Fibroblast of skin of back (primary cell): ENCODE measurements around the gene SPRR3. TPM values are rescaled to one million over a fixed set of nuclear protein-coding genes. Genes with fewer than 3 reads are reported as not detected.

Source experiments
- DNase-seq: peaks from one replicate; pipeline ENCODE4 v3.0.0-alpha.2; 2013
- polyA plus RNA-seq, 2 experiments: library from polyadenylated mRNA; unstranded; fragments of 120-200 nt; gene quantifications; one replicate each; pipeline ENCODE4 v1.2.1, GENCODE V29; 2013; ENCODE audit not compliant: insufficient read length in 2 of 2

SPRR3 gene
- not detected for polyA plus RNA-seq (2013, experiment 1 of 2; ENCODE audit: insufficient read length)
- polyA plus RNA-seq (2013, experiment 2 of 2; ENCODE audit: insufficient read length): not detected

GRCh38 chr1:153001382-153001781 lies at the start of gene SPRR3:
Gene SPRR3 (plus strand): TSS chr1:153001749. CDS start chr1:153003021, 1,272 bp downstream.
- no peak for DNase-seq

- no peak for DNase-seq
These were observed 47.8 kb upstream of the SPRR3 start for GRCh38 chr1:152953761-152954160.

- DNase-seq: no peak
These were observed 47.1 kb upstream of the SPRR3 start for GRCh38 chr1:152954436-152954835.

DNA sequence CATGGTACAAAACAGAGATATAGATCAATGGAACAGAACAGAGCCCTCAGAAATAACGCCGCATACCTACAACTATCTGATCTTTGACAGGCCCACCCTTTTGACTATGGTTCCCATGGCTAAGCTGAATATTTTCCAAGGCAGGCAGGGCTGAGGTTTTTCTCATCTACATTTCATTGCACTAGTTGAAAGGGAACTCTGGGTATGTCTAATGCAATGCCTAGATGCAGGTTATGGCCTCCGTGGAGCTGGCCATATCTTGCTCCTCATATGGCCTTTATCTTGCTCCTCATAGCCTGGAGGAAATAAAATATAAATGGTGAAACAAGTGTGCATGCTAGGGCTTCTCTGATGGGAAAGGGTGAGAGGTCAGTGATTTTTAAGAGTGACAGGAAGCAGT lies 44.0 kb upstream of the SPRR3 start:
- no peak for DNase-seq

DNA sequence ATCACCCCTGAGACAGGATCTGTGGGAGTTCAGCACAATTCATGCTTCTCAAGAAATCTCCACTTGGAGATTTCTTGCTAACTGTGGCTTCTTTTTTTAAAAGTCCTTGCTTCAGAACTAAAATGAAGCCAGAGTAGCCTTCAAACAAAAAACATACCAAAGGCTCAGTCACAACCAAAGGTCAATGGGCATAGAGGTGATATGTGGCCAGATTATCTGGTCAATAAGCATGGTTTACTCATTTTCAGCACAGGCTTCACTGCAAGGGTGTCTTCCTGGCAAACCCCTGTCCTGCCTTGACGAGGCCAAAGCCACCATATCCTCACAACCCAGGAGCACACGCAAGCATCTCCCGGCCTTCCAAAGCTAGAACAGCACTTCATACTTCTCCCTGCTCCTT lies 42.3 kb upstream of the SPRR3 start:
- no peak for DNase-seq

DNA sequence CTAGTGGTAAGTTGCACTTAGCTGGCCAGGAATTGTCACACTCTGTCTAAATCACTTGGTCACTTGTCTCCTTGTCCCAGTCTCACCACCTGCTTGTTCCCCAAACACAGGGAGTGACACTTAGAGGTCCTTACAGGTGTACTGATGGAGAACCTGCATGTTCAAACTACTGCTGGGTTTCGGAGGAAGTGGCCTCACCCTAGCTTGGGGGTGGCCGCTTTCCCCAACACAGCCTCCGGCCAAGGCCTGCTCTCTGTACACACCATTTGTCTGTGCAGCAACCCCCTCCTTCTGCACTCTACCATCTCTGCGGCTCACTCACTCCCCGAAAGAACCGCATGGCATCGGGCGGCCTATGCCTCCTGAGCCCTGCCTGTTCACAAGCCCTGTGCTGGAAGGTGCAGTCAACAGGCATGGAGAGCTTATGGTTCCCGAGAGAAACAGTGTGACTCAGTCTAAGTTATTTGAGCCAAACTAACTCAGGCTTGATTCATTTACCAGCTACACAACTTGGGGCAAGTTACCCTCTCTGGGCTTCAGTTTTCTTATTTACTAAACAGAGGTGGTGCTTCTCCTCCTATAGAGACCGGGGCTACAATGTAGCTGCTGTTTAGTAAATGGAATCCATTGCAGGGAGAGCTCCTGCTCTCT lies 41.6 kb upstream of the SPRR3 start:
- no peak for DNase-seq

- DNase-seq: no peak
These were observed 41.0 kb upstream of the SPRR3 start for GRCh38 chr1:152960452-152961044.

DNA sequence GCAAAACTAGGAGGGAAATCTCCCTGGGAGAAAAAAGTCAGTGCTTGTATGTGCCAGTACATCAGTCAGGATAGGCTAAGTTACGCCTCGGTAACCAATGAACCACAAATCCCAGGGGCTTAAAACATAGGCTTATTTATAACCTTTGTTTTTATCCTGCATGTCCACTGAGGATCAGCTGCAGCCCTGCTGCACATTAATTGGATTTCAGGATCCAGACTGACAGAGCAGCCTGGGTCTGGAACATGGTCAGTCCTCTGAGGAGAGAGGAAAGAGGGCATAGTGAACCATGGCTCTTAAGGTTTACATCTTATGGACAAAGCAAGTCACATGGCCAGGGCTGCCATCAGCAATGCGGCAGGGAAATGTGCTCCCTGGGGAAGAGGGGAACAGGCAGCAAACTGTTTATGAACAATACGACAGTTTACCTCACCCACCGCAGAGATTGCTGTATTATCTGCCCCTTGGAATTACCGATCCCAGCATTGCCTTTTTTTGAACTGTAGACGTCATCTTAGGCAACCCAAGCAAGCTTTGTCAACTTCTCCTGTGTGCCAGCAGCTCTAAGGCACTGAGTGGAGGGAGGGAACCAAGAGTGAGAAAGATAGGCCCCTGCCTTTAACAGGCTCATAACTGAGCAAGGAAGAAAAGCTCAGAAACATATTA lies 40.2 kb upstream of the SPRR3 start:
- no peak for DNase-seq

DNA sequence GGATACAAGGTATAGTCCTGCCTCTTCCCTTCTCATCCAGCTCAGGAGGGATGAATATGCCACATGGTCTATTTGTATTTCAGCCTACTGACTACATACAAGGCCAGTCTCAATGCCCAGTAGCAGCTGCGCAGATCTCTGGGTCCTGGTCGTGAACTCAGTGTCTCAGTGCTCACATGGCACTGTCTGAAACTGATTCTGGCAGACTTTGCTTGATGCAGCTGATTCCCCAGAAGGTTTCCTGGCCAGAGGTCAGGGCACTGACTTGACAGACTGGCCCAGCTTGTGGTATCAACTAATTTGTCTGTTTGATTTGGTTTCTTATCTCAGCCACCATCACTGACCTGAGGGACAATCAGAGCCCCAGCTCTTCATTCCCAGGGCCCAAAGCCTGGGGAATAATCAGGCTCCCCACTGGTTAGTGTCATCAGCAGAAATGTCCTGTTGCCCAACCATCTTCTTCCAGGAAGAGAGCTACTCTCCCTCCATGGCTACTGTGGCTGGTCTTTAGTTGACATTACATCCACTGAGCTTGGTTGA lies 38.6 kb upstream of the SPRR3 start:
- DNase-seq: no peak

DNA sequence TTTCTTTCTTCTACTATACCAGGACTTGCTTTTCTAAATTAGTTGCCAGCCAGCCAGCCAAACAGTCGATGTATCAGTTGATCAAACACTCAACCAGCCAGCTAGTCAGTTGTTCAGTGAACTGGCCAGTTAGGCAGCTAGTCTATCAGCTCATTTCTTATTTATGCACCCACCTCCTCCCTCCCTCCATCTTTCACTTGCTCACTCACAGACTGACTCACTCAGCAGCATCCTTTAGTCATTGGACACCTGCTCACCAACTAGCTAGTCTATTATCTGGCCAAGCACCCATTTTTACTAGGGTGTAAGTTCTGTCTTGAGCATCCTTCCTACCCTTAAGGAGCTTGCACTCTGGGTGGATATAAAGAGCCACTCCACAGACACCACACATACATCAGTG lies 37.0 kb upstream of the SPRR3 start:
- DNase-seq: no peak

DNA sequence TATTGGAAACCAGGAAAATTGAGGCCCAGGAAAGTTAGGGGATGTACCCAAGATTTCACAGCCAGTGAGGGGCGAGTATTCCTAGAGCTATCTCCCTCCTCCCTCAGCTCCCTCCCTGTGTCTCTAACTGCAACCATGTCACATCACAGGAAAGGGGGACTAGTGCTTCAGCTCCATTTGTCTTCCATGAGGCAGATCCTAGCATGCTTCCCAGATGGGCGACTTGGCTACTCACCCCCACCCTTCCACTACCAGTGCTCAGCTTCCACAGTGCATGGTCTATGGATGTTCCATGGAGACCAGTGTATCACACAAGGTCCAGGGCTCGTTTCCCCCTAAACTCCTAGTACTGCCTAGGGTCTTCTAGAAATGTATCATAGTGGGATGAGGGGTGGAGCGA lies 35.7 kb upstream of the SPRR3 start:
- no peak for DNase-seq

DNA sequence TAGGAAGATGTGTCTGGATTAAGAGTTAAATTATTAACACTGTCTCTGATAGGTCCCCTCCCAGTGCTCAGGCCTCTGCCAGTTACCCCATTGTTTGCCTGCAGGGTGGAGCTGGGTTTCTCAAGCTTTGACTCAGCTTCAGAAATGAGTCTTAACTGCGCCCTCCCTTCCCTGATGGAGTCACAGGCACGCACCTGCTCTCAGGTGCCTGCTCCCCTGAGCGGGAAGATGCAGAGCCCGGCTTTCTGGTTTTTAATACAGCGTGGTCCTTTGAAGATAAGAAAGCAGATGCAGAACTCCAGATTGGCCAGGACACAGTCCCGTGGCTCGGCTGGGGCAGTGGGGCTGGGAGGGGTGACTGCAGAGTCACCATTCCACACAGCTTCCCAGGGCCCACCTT lies 34.3 kb upstream of the SPRR3 start:
- no peak for DNase-seq

DNA sequence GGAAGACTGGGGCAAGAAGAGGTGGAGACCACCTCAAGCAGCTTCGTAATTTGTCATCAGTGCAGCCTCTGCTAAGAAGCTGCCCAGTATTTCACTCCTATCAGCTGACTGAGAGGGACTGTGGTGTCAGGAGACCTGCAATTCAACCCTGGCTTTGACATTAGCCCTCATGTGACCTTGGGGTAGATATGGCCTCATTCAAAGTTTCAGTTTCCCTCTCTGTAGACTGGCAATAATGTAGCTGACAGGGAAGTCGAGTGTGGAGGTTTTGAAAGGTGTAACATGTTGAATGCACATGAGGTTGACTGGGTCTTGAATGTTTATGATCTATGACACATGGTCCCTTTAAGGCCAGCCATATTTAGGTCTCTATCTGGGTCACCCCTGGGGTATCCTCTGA lies 33.3 kb upstream of the SPRR3 start:
- DNase-seq: no peak

DNA sequence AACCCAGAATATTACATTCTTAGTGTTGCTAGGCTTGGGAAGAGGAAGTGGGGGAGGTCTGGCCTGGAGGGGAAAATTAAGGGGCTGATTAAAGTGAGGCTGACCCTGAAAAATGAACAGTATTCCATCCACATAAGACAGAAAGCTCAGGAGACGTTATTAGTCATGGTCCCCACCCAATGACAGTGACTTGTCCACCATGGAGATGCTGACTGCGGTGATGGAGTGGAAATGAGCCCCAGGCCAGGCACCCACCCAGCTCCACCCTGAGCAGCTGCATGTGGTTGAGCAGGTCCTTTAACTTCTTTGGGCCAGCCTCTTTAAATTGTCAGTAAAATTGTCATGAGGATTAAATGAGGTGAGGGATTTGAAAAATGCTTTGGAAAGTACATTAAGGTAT lies 32.5 kb upstream of the SPRR3 start:
- no peak for DNase-seq

DNA sequence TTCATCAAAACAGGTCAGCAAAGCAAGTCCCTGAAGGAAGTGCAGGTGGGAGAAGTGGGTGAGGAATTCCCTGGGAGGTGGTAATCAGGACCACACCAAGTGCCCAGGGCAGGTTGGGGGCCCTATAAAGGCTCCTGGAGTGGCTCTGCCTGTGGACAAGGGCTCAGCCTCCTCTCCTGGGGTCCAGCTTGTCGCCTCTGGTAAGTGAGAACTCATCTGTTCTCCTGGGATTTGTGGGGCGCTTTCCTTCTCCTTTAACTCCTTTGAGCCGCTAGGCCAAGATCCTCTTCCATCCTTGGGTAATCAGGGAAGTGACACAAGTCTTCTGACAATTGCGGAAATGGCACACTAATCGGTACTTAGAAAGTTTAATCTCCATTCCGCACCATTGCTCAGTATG lies 31.1 kb upstream of the SPRR3 start, which contains the start of gene SPRR4:
Gene SPRR4, plus strand, starts transcription at position 154 of the 400 bp plus-strand sequence. CDS start 1,243 bp downstream, outside the sequence.
- no peak for DNase-seq

- DNase-seq: no peak
These were observed 29.2 kb upstream of the SPRR3 start for GRCh38 chr1:152972196-152972886.

- DNase-seq: no peak
These were observed 24.9 kb upstream of the SPRR3 start for GRCh38 chr1:152976688-152977087.

DNA sequence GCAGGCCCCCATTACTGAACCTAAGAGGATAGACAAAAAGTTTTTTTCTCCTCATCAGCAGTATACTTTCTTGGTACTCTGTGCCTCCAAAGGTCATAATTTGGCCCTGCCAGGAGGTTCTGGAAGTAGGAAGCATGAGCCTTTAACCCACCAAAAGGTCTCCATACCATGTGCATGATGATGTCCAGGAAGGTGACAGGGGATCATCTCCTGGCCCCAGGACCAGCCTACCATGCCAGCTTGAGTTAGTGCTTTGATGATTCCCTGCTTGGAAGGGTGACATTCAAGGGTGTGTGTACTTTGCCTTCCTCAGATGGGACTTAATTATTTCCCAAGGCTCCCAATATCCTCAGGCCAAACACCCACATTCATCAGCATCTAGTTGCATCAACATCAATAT lies 23.9 kb upstream of the SPRR3 start:
- DNase-seq: no peak

- DNase-seq: no peak
These were observed 20.9 kb upstream of the SPRR3 start for GRCh38 chr1:152980676-152981075.

DNA sequence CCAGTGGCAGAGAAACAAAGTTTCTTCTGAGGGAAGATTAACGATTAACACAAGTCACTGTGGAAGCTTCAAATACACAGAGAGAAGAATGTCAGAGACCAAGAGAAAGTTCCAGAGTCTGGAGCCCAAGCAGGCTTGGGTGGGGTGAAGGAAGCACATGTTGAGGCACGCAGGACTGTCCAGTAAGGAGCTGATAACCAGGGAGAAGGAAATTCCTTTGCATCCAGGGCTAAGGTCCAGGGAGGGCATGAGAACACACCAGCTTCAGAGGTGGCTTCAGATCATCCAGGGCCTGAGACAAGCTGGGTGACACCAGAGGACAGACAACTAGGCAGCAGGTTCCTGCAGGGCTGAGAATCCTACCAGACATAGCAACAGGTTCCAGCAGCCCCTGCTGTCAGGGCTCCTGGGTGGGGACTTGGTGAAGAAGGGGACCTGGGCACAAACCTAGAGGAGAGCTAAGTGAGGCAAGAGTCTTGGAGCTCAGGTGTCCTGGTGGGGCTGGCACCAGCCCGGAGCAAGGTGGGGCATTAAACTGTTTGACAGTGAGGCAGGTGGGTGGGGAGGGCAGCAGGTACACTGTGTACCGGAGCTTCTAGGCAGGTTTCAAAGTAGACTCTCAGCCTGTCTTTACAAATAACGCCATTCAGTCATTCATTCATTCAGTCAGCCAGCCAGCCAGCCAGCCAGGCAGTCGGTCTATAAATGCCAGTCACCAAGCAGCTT lies 20.2 kb upstream of the SPRR3 start:
- DNase-seq: no peak

DNA sequence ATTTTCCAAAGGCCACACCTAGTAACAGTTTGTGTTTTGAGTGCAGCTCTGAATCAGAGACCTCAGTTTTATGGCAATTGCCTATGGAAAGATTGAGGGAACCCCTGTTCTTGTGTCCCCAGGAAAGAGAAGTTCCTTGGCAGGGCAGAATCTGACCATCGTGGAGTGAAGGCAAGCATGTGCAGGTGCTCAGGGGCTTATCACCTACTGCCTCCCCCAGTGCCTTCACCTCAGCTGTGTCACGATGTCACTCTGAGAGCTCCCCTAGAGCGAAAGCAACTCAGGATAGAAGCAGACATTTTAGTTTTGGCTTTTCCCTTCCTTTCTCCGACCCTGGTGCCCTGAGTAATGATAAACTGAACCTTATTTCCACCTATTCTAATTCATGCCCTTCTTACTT lies 19.5 kb upstream of the SPRR3 start:
- DNase-seq: no peak

- DNase-seq: no peak
These were observed 18.3 kb upstream of the SPRR3 start for GRCh38 chr1:152983234-152983633.
